ENCODE measurements around the gene MAPT. TPM values are rescaled to one million over a fixed set of nuclear protein-coding genes. Genes with fewer than 3 reads are reported as not detected.

The MAPT gene
- total and polyA plus RNA-seq, 2 of the 4 experiments (the other 2 are of a cell fraction), result 0.18 to 0.19 TPM

DNA sequence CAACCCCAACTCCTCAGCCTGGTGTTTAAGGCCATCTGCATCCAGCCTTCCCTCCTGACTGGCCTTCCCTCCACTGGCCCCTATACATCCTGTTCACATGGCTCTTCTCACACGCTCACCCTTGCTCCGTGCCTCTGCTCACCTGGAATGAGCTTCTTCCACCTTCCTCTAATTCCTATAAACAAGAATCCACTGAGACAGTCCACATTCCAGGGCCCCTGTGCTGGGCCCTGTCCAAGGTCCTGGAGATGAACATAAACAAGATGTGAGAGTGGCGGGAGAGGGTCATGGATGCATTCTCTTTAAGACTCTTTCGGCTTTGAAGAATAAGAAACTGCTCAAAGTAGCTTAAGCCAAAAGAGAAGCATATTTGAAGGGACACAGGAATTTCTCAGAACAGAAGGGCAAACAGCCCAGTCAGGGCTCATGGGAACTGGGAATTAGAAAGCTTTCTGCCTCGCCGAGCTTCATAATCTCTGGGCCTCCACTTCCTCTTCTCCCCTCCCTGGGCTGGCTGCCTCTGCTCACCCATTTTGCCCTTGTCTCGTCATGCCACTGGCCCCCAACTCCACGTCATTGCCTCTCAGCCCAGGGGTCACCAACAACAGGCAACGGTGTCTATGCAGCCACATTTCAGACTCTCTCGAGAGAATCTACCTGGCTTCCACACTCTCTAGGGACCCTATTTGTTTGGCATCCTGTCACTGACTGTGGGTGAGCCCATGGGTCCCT, 36.2 kb upstream of the MAPT start:
- intact Hi-C loops (cut with micrococcal nuclease), result loop anchor here (10.0 kb wide), 1 partner anchor 433 kb away; no protein-coding TSS in a partner anchor
- Histone ChIP-seq H4K91ac (ENCODE audit: insufficient read depth, low read depth, low read length) (no peak overlapping the region), H2BK20ac (ENCODE audit: low read depth, low read length) (no peak overlapping the region), H2BK15ac (ENCODE audit: low read depth, low read length) (no peak overlapping the region), H3K23ac (ENCODE audit: low read depth, low read length) (no peak overlapping the region), H2BK120ac (ENCODE audit: low read depth, low read length) (no peak overlapping the region), H4K20me1 (ENCODE audit: insufficient read depth, low read length) (no peaks in the 10 kb centered on the region), H3K4ac (ENCODE audit: low read depth, low read length) (no peak overlapping the region), H4K5ac (ENCODE audit: low read depth, low read length) (no peak overlapping the region), H3K14ac (replicated peaks; ENCODE audit: low read depth, low read length) (no peak overlapping the region), H3K9ac (ENCODE audit: low read depth, low read length) (no peak overlapping the region), H3K79me1 (ENCODE audit: low read depth in 1 of 2, low read length in 2 of 2) (no peaks in the 10 kb centered on the region), H3K27ac (ENCODE audit: insufficient read depth, low read length) (no peak overlapping the region), H3K9me1 (ENCODE audit: insufficient read depth, low read length) (no peaks in the 10 kb centered on the region), H4K8ac (ENCODE audit: low read depth in 2 of 2, low read length in 2 of 2) (no peak overlapping the region), H3K9me3 (ENCODE audit: control insufficient read depth, insufficient read depth, low read length) (no peaks in the 10 kb centered on the region), H3K56ac (ENCODE audit: extremely low read depth, insufficient read depth, low read length) (no peak overlapping the region; the same call in 1 of the 2 replicates), H2AK5ac (ENCODE audit: low read depth, low read length) (no peak overlapping the region), H2BK5ac (ENCODE audit: low read depth, low read length, poor library complexity, severe bottlenecking) (no peak overlapping the region), H2AFZ (replicated peaks; ENCODE audit: low read length, poor library complexity) (no peak overlapping the region), H3K4me2 (ENCODE audit: low read depth, low read length) (no peak overlapping the region), H2AK9ac (replicated peaks; ENCODE audit: low read depth, low read length, poor library complexity) (peak overlapping the region; percentile 76), H3K18ac (ENCODE audit: low read depth, low read length) (no peak overlapping the region), H3K27me3 (ENCODE audit: control insufficient read depth, insufficient read depth, low read length) (peaks cover 2% of the 10 kb centered on the region), H3K4me1 (ENCODE audit: control insufficient read depth, insufficient read depth, low read length) (no peaks in the 10 kb centered on the region), H3K36me3 (ENCODE audit: control insufficient read depth, insufficient read depth, low read length) (no peaks in the 10 kb centered on the region), H3K4me3 (ENCODE audit: insufficient read depth, low read depth, low read length) (no peak overlapping the region)
- ChIA-PET CTCF (no interaction called here), POLR2A (ENCODE audit: unreplicated experiment) (no interaction called here)
- DNase-seq (peak; percentile 12), ATAC-seq (ENCODE audit: low read depth) (peak; percentile 64; the same call in 1 of the 2 replicates)
- TF ChIP-seq, protein P1, sequence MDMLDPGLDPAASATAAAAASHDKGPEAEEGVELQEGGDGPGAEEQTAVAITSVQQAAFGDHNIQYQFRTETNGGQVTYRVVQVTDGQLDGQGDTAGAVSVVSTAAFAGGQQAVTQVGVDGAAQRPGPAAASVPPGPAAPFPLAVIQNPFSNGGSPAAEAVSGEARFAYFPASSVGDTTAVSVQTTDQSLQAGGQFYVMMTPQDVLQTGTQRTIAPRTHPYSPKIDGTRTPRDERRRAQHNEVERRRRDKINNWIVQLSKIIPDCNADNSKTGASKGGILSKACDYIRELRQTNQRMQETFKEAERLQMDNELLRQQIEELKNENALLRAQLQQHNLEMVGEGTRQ (IDR thresholded peaks at IDR 0.05; ENCODE audit: low read depth, low read length), result no peak
- TF ChIP-seq CEBPB (IDR thresholded peaks at IDR 0.05; ENCODE audit: low read depth, low read length) (no peak), MXI1 (IDR thresholded peaks at IDR 0.05; ENCODE audit: borderline replicate concordance, low read depth, low read length) (no peak), MAFK (IDR thresholded peaks at IDR 0.05; ENCODE audit: low read depth, low read length) (no peak)
- WGBS, 2 experiments (ENCODE audit: extremely low coverage in 2 of 2, insufficient read length in 1 of 2), result no CpG with 5 or more reads among the region's 10 CpGs
- dilution Hi-C loops (cut with HindIII; ENCODE audit: low sequenced_read_pairs, unreplicated experiment), result loop anchor here (25.0 kb wide), 1 partner anchor 221 kb away; no protein-coding TSS in a partner anchor
- no TSS peak for BruUV-seq (replicated peaks)
- in situ Hi-C loops (cut with MboI; ENCODE audit: low sequenced_read_pairs), result loop anchor here (10.0 kb wide), 1 partner anchor 643 kb away; no protein-coding TSS in a partner anchor

All from IMR-90 (cell line).